SK-N-SH treated with all-trans-retinoic acid at 6 μM for 48 hours (cell line): ENCODE data around the gene RASSF4.

ENCODE experiments used
- ARNTL ChIP-seq: fragments of 450-650 bp; formaldehyde crosslinking; IDR thresholded peaks from 2 replicates; pipeline ENCODE4 v1.5.0; 2020; ENCODE audit warnings: low read depth, mild to moderate bottlenecking, moderate library complexity, borderline replicate concordance
- CREB5 ChIP-seq: fragments of 250-450 bp; sonication (Bioruptor Pico); IDR thresholded peaks from 2 replicates; pipeline ENCODE4 v1.5.1; 2020; ENCODE audit warnings: low read depth, mild to moderate bottlenecking, moderate library complexity
- CSRNP3 ChIP-seq: fragments of 250-450 bp; sonication (Bioruptor Pico); IDR thresholded peaks from 2 replicates; pipeline ENCODE4 v1.5.1; 2021; ENCODE audit warnings: mild to moderate bottlenecking, moderate library complexity
- OSR1 ChIP-seq: fragments of 250-450 bp; sonication (Bioruptor Pico); IDR thresholded peaks from 2 replicates; pipeline ENCODE4 v1.8.0; 2022; ENCODE audit warnings: moderate library complexity, mild to moderate bottlenecking, inconsistent platforms
- PATZ1 ChIP-seq: fragments of 250-450 bp; sonication (Bioruptor Pico); IDR thresholded peaks from 2 replicates; pipeline ENCODE4 v1.8.0; 2020; ENCODE audit warnings: mild to moderate bottlenecking, moderate library complexity, borderline replicate concordance
- PPARA ChIP-seq: fragments of 250-450 bp; sonication (Bioruptor Pico); IDR thresholded peaks from 2 replicates; pipeline ENCODE4 v1.5.0; 2020; ENCODE audit warnings: mild to moderate bottlenecking, borderline replicate concordance
- RARB ChIP-seq: fragments of 250-450 bp; sonication (Bioruptor Pico); IDR thresholded peaks from 2 replicates; pipeline ENCODE4 v1.8.0; 2021; ENCODE audit warnings: mild to moderate bottlenecking, moderate library complexity
- TOX ChIP-seq: fragments of 250-450 bp; sonication (Bioruptor Pico); IDR thresholded peaks from 2 replicates; pipeline ENCODE4 v1.8.0; 2021; ENCODE audit warnings: mild to moderate bottlenecking, moderate library complexity, borderline replicate concordance
- TSHZ2 ChIP-seq: fragments of 250-450 bp; sonication (Bioruptor Pico); IDR thresholded peaks from 2 replicates; pipeline ENCODE4 v1.5.0; 2020; ENCODE audit warnings: mild to moderate bottlenecking, moderate library complexity
- ZFP3 ChIP-seq: fragments of 250-450 bp; sonication (Bioruptor Pico); IDR thresholded peaks from 2 replicates; pipeline ENCODE4 v1.5.0; 2020; ENCODE audit warnings: mild to moderate bottlenecking, moderate library complexity
- ZFP30 ChIP-seq: fragments of 450-650 bp; formaldehyde crosslinking; IDR thresholded peaks from 2 replicates; pipeline ENCODE4 v1.5.0; 2022; ENCODE audit warnings: mild to moderate bottlenecking, moderate library complexity
- ZNF70 ChIP-seq: fragments of 450-650 bp; formaldehyde crosslinking; IDR thresholded peaks from 2 replicates; pipeline ENCODE4 v1.5.0; 2020; ENCODE audit warnings: mild to moderate bottlenecking, moderate library complexity
- ZNF8 ChIP-seq: fragments of 450-650 bp; formaldehyde crosslinking; IDR thresholded peaks from 2 replicates; pipeline ENCODE4 v1.5.0; 2020; ENCODE audit warnings: mild to moderate bottlenecking, moderate library complexity

- TF ChIP-seq PPARA (CRISPR knock-in tag) (no peak), PATZ1 (CRISPR knock-in tag) (no peak), CSRNP3 (CRISPR knock-in tag) (no peak), ZNF70 (CRISPR knock-in tag) (no peak), TSHZ2 (CRISPR knock-in tag) (no peak), TOX (CRISPR knock-in tag) (no peak), RARB (no peak), CREB5 (CRISPR knock-in tag) (no peak), ZFP30 (CRISPR knock-in tag) (no peak), ARNTL (CRISPR knock-in tag) (no peak), ZFP3 (CRISPR knock-in tag) (no peak), ZNF8 (no peak), OSR1 (CRISPR knock-in tag) (no peak)
Measured at GRCh38 chr10:44969854-44970253, 10.3 kb downstream of the RASSF4 start.
